GM21367 (cell line): Measurements from ENCODE around the gene EIF2D.

Source experiments
- ATAC-seq: cut with Tn5 transposase; IDR thresholded peaks from one replicate; pipeline ENCODE4 v1.9.1; 2021; ENCODE audit not compliant: unreplicated experiment

Gene EIF2D

DNA sequence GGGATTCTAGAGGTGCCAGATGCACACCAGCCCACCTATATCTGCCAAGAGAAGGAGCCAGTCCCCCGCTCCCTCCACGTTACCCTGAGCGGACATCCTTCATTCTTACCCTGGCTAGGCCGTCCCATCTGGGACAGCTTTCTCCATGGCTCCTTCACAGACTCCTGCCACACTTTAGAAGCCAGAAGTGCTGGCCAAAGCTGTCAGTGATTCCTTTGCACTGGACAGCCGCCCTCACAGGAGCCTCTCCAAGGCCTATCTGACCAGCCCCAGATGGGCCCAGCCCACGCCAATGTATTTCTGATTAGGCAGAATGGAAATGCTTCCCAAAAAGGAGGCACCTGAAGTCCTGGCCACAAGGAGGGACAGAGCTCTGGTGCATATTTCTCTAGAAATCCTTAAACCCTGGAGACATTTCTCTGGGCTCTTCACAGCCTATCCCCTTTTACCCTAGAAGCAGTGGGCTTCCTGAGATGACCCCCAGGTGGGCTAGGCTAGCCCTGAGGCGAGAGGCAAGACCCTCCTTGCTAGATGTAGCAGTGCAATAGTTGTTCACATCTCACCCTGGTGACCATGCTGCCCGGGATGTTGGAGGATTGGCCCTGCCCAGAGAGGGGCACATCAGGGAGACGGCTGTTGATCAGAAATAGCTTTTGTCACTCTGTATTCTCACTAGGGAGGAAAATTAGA, 60.8 kb downstream of the EIF2D start:
- no peak for ATAC-seq

DNA sequence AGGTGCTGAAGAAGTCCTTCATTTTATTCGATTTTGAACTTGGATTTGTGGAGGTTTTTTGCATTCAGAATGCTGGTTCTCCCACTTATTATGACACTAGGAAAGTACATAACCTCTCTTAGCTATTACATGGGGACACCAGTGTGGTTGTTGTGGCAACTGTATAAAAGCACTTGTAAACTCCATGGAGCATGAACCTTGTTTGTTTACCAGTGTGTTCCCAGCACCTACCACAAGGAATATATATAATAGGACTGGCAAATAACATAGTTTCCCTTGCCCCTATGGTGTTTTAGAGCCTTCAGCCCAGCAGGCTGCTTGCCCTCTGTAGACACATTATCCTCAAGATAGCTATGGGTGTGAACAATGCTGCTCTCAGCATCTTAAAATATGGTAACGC, 61.8 kb downstream of the EIF2D start:
- ATAC-seq = no peak

DNA sequence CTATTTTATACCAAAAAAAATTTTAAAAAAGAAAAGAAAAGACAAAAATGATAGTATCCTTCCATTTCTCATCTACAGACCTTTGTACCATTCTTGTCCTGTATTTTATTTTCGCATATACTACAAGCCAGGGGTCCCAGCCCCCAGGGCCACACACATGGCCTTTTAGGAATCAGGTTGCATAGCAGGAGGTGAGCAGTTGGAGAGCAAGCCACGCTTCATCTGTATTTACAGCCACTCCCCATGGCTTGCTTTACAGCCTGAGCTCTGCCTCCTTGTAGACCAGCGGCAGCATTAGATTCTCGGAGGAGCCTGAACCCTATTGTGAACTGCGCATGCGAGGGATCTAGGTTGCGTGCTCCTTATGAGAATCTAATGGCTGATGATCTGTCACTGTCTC, 65.2 kb downstream of the EIF2D start:
- no peak for ATAC-seq

DNA sequence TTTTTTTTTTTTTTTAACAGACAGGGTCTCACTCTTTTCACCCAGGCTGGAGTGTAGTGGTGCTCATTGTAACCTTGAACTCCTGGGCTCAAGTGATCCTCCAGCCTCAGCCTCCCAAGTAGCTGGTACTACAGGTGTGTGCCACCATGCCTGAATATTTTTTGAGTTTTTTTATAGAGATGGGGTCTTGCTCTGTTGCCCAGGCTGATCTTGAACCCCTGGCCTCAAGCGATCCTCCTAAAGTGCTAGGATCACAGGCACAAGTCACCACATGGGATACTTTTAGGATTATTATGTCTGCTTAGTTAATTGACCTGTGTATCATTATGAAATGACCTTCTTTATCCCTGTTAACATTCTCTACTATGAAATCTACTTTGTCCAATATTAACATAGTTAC, 66.9 kb downstream of the EIF2D start:
- no peak for ATAC-seq

DNA sequence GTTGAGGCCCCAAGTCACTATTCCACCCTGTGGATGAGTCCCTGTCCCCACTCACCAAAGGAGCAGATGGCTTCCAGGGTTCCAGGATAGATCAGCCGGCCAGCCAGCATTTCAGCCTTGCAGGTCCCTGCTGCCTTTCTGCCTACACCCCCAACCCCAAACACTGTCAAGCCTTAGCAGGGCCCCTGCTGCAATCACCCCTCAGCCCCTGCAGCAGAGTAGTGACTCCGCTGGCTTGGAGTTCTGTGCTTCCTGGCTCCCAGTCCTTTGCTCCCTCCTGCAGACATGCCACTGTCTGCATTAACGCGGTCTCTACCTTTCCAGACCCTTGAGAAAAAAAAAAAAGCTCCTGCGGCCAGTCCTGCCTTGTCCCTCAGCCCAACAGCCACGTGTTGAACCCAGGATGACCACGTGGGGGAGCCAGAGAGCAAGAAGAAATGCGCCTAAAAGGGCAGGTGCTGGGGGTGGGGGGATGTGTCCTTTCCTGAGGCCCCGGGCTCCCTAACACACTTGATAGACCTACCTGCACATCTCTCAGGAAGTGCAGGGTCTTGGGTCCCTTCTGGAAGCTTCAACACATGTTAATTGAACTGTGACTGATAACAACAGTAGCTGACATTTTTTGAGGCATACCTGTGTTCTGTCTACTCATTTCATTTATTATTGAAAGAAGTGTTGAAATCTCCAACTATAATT, 67.6 kb downstream of the EIF2D start:
- no peak for ATAC-seq
